Body of pancreas (tissue), 4 donors: Measurements from ENCODE around the gene ATG7.

Source experiments
- CTCF ChIP-seq, 7 experiments: fragments of 450-650 bp in 4 of 7; fragments of 200-600 bp in 3 of 7; sonication (generic) in 3 of 7; IDR thresholded peaks; one replicate each; pipeline ENCODE4 v1.5.1; 2016 to 2019; ENCODE audit warnings: antibody characterized with exemption in 7 of 7
- POLR2A ChIP-seq, 3 donors: fragments of 450-650 bp; IDR thresholded peaks; one replicate each; pipeline ENCODE4 v1.6.1; 2016; ENCODE audit warnings: antibody characterized with exemption in 3 of 3, mild to moderate bottlenecking in 2 of 3

- TF ChIP-seq CTCF (IDR thresholded peaks at IDR 0.05) (no peak), POLR2A (IDR thresholded peaks at IDR 0.05) (no peak)
These were observed 67.3 kb downstream of the ATG7 start for GRCh38 chr3:11339541-11339940.
